Measurements from ENCODE around the gene ATP2C2. TPM values are rescaled to one million over a fixed set of nuclear protein-coding genes. Genes with fewer than 3 reads are reported as not detected.

Gene ATP2C2
- total RNA-seq, 1 donor from 2014 or later: not detected

- Mint-ChIP-seq H3K4me1 (no peaks in the 10 kb centered on the region), H3K27me3 (ENCODE audit: insufficient read depth, low read depth) (peaks cover 5% of the 10 kb centered on the region), H3K36me3 (peaks cover 10% of the 10 kb centered on the region), H3K27ac (peak overlapping the region; percentile 55), H3K4me3 (no peak overlapping the region), H3K9me3 (no peaks in the 10 kb centered on the region)
- TF ChIP-seq EZH2phosphoT487 (IDR thresholded peaks at IDR 0.05) (no peak), EZH2 (IDR thresholded peaks at IDR 0.05) (no peak)
- TF ChIP-seq, protein P1, sequence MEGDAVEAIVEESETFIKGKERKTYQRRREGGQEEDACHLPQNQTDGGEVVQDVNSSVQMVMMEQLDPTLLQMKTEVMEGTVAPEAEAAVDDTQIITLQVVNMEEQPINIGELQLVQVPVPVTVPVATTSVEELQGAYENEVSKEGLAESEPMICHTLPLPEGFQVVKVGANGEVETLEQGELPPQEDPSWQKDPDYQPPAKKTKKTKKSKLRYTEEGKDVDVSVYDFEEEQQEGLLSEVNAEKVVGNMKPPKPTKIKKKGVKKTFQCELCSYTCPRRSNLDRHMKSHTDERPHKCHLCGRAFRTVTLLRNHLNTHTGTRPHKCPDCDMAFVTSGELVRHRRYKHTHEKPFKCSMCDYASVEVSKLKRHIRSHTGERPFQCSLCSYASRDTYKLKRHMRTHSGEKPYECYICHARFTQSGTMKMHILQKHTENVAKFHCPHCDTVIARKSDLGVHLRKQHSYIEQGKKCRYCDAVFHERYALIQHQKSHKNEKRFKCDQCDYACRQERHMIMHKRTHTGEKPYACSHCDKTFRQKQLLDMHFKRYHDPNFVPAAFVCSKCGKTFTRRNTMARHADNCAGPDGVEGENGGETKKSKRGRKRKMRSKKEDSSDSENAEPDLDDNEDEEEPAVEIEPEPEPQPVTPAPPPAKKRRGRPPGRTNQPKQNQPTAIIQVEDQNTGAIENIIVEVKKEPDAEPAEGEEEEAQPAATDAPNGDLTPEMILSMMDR (IDR thresholded peaks at IDR 0.05): no peak
- Histone ChIP-seq H4K20me1 (ENCODE audit: low read depth) (no peaks in the 10 kb centered on the region), H3K27me3 (no peaks in the 10 kb centered on the region), H3K4me1 (no peaks in the 10 kb centered on the region), H3K9ac (no peak overlapping the region), H3K27ac (no peak overlapping the region), H2AFZ (replicated peaks) (no peak overlapping the region), H3K4me3 (no peak overlapping the region), H3K4me2 (no peak overlapping the region), H3K9me3 (ENCODE audit: low read depth) (no peaks in the 10 kb centered on the region), H3F3A (ENCODE audit: low read depth) (no peaks in the 10 kb centered on the region), H3K79me2 (ENCODE audit: low read depth) (no peaks in the 10 kb centered on the region), H3K36me3 (no peaks in the 10 kb centered on the region)
- DNase-seq (ENCODE audit: low spot score): no peak
Measured at GRCh38 chr16:84460406-84461028, 92.2 kb downstream of the ATP2C2 start.

DNA sequence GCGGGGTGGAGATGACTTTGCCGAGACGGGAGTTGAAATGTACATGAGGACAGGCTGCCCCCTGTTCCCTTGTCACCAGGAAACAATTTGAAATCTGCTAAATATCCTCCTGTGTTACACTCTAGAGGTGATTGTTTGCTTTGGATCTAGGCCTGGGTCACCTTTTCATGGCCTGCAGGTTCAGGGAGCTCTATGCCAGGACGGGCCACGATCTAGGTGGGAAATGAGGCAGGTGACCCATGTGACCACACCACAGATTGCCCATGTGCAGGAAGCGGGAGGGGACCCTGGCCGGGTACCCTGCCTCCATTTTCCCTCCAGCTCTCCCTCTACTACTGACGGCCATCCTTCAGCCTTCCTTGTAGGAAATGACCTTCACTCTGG, 92.7 kb downstream of the ATP2C2 start:
- no peaks in the 10 kb centered on the region for H3F3A ChIP-seq (ENCODE audit: low read depth)
- H3K4me3 Mint-ChIP-seq: no peak overlapping the region
- H3K4me1 Mint-ChIP-seq: no peaks in the 10 kb centered on the region
- H2AFZ ChIP-seq (replicated peaks): no peak overlapping the region
- no peak overlapping the region for H3K9ac ChIP-seq
- no peak overlapping the region for H3K27ac Mint-ChIP-seq
- peaks cover 12% of the 10 kb centered on the region for H3K36me3 Mint-ChIP-seq
- no peaks in the 10 kb centered on the region for H3K36me3 ChIP-seq
- H3K27me3 Mint-ChIP-seq (ENCODE audit: insufficient read depth, low read depth): peaks cover 5% of the 10 kb centered on the region
- no peaks in the 10 kb centered on the region for H3K27me3 ChIP-seq
- H3K9me3 Mint-ChIP-seq: peaks cover 3% of the 10 kb centered on the region
- no peaks in the 10 kb centered on the region for H3K4me1 ChIP-seq
- H3K27ac ChIP-seq: no peak overlapping the region
- no peaks in the 10 kb centered on the region for H3K9me3 ChIP-seq (ENCODE audit: low read depth)
- H3K4me3 ChIP-seq: no peak overlapping the region
- no peaks in the 10 kb centered on the region for H3K79me2 ChIP-seq (ENCODE audit: low read depth)
- no peak overlapping the region for H3K4me2 ChIP-seq
- H4K20me1 ChIP-seq (ENCODE audit: low read depth): no peaks in the 10 kb centered on the region
- TF ChIP-seq EZH2 (IDR thresholded peaks at IDR 0.05) (no peak), EZH2phosphoT487 (IDR thresholded peaks at IDR 0.05) (no peak)
- TF ChIP-seq, protein P1 (IDR thresholded peaks at IDR 0.05): no peak
- no peak for DNase-seq (ENCODE audit: low spot score)

- TF ChIP-seq EZH2phosphoT487 (IDR thresholded peaks at IDR 0.05) (no peak), EZH2 (IDR thresholded peaks at IDR 0.05) (no peak)
- TF ChIP-seq, protein P1 (IDR thresholded peaks at IDR 0.05): no peak
Measured at GRCh38 chr16:84461413-84462295, 93.3 kb downstream of the ATP2C2 start.

More at GRCh38 chr16:84461413-84462295, 93.3 kb downstream of the ATP2C2 start:
- H3K9me3 ChIP-seq (ENCODE audit: low read depth): no peaks in the 10 kb centered on the region
- no peak for DNase-seq (ENCODE audit: low spot score)
- H2AFZ ChIP-seq (replicated peaks): no peak overlapping the region
- H3K79me2 ChIP-seq (ENCODE audit: low read depth): no peaks in the 10 kb centered on the region
- H3K36me3 ChIP-seq: no peaks in the 10 kb centered on the region
- no peaks in the 10 kb centered on the region for H3F3A ChIP-seq (ENCODE audit: low read depth)
- no peak overlapping the region for H3K4me3 ChIP-seq
- no peak overlapping the region for H3K27ac ChIP-seq
- no peaks in the 10 kb centered on the region for H3K27me3 ChIP-seq
- Mint-ChIP-seq H3K36me3 (peaks cover 17% of the 10 kb centered on the region), H3K27me3 (ENCODE audit: insufficient read depth, low read depth) (peaks cover 5% of the 10 kb centered on the region), H3K9me3 (peaks cover 4% of the 10 kb centered on the region), H3K27ac (no peak overlapping the region), H3K4me3 (no peak overlapping the region), H3K4me1 (no peaks in the 10 kb centered on the region)
- H3K9ac ChIP-seq: no peak overlapping the region
- H3K4me2 ChIP-seq: no peak overlapping the region
- H3K4me1 ChIP-seq: no peaks in the 10 kb centered on the region
- H4K20me1 ChIP-seq (ENCODE audit: low read depth): no peaks in the 10 kb centered on the region

Measured in neural progenitor cell (in vitro differentiated cells).